ENCODE results near the gene GADL1. TPM values are rescaled to one million over a fixed set of nuclear protein-coding genes. Genes with fewer than 3 reads are reported as not detected.
A peak's percentile ranks its signal among the peaks of the same experiment; 100 is the strongest.

The GADL1 gene
- total RNA-seq, 1 donor = under 0.01 TPM

DNA sequence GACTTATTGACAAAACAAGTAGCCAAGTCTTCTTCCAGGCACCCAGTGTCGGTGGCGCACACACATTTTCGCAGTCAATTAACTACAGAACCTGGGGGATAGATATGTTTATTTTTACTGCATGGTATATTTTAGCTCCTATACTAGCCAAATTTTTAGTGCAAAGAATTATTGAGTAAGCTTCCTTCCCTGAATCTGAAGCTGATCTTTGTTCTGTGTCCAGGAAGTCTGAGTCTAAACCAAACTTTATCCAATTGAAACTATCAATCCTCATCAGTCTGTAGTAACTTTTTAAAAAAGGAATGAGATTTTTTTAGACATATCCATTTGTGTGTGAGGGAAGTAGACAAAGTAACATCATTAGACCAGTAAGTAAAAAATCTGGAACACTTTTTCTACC lies 133.1 kb downstream of the GADL1 start:
- DNase-seq (ENCODE audit: low read depth in 2 of 3, low spot score in 2 of 3) = no peak

DNA sequence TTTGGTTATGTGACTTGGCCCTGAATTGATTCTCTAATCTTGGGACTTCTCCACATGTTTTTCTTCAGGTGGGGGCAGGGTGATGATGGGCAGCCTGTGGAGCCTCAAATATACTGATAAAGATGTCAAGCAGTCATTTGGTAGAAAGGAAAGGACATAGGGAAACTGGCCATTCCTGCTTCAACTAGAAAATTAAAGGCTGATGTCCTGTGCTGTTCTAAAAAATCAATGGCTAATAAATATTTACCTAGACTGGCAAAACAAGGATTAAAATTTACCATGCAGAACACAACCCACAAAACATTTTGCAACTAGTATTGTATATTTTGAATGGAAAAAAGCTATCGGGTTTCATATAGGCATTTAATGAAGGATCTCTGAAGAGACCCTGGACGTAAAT lies 133.7 kb downstream of the GADL1 start:
- no peak for DNase-seq (ENCODE audit: low read depth in 2 of 3, low spot score in 2 of 3)

DNA sequence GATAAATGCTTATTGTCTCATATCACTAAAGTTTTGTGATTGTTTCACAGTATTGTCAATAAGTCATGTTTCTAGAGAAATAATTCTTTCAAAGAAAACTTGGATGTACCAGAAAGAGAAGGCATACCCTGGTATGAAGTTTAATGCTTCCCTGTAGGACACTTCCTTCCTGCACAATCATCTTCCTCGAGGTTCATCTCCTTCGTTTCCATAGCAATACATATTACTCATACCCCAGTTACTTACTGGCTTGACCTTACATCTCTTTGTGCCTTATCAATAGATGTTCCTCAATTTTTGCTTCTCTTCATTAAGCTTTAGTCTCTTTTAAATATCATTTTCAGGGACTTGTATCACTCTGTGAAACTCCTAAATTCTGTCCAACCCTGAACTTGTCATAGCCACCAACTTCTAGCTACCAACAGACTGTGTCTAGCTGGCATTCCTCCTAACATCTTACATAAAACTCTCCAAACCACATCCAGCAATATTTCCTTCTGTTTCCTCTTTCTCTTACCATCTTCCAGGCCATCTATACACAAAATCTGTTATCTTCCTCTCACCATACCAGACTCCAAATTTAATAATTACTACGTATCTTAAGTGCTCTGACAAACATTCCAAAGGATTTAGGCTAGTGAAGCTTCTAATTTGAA lies 134.3 kb downstream of the GADL1 start:
- peak in 1 of 3 donors; percentile 48 for DNase-seq (ENCODE audit: low read depth in 2 of 3, low spot score in 2 of 3)

DNA sequence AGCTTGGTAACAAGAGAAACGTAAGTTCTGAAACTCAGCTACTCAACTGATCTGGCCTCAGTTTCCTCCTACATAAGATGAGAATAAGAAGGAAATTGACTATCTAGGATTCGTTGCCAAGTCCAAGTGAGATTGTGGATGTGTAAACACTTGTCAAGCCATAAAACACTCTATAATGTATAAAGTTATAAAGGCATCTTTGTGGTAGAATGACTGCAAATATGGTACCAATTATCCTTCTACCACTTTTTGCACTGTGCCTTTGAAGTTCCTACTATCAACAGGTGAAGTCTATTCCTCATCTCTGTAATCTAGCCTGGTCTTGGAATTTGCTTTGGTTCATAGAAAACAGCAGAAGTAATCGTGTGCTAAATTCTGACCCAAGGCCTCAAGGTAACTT lies 138.2 kb downstream of the GADL1 start:
- DNase-seq (ENCODE audit: low read depth in 2 of 3, low spot score in 2 of 3) = no peak

DNA sequence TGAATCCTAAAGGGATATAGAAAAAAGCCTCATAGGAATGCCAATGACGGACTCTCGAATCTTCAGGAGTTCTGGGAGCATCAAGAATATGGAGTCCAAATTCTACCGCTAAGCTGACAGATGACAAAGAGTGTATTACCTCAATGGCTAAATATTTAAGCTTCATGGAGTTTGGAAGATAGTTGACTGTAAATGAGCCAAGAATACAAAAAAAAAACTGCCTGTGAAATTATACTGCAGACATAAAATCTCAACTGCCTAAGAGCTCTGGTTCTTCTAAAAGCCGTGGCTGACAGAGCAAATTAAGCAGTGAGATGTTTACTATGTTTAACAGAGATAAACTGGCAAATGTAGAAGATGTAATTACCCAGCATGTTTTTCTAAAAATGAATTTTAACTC lies 140.0 kb downstream of the GADL1 start:
- DNase-seq (ENCODE audit: low read depth in 2 of 3, low spot score in 2 of 3) = no peak

DNA sequence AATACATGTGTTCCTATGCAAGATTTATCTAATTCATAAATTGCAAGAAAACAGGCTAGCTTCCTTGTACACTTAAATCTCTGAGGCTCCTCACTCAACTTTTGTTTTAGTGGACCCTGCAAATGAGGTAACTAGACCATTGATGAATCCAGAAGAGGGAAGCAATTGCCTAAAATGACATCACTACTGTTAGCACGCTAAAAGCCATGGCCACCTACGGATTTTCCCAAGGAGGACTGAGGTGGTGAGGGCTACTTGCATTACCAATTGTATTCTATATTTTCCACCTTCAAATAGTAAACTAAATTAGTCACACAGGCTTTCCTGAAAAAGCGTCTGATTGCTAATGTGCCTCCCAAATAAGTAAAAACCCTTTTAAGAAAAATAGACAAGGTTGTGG lies 140.7 kb downstream of the GADL1 start:
- DNase-seq (ENCODE audit: low read depth in 2 of 3, low spot score in 2 of 3) = no peak

DNA sequence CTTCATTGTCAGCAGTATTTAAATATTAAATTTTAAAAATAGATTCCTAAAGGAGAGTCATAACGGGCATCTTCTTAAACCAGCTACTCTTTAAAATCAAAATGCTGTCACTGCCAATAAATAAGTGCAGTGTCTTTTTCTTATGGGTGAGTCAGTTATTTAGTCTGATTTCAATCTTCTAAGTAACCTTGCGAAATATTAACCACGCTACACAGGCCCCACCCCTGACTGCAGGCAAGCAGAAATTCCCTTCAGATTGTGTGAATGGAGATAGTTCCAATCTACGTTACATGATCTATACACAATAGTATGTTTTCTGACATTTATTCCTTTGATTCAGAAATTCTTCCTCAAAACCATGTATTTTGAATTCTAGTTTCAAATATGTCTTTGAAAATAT lies 141.5 kb downstream of the GADL1 start:
- no peak for DNase-seq (ENCODE audit: low read depth in 2 of 3, low spot score in 2 of 3)

DNA sequence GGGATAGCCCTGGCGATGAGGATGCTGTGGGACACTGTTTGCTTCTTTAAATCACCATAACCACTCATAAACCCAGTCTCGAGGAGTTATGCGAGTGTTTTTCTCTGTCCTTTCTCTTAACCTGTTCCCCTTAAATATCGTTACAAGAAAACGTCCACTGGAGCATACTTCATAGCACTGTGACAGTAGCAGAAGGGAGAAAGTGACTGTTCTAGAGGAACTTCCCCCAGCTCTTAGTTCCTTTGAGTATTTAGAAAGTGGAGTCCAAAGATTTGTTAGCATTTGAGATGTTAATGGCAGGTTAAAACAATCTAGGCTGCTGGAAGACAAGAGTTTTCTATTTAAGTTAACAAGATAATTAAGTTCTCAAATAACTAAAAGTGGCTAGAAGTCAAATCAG lies 142.0 kb downstream of the GADL1 start:
- DNase-seq (ENCODE audit: low read depth in 2 of 3, low spot score in 2 of 3) = no peak

DNA sequence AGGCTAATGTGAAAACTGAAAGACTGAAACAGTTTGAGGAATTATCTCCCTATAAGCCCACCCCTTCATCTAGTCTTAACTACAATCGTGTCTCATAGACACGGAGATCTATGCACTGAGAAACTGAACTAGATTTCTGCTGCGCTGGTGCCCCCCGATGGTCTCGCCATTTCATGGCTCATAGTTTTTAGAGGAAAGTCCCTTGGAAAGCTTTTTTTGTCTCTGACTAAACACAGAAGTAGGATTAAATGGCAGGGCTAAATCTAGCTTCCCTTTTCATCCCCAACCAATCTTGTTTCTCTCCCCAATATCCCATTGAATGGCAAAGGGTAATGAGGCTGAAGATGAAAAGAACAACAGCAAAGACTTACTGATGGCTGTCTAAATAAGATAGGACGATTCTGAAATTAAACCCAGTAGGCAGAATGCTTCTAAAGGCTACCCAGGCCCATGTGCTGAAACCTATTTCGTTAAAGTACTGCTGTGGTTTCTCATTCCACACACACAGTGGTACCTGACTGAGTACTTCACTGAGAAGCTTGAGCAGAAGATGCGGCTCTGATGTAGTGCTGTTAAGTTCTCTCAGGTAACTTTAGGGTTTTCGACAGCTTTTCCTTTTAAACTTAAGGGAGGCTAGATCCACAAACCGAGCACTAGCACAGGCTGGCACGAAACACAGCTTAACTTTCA lies 142.7 kb downstream of the GADL1 start:
- DNase-seq (ENCODE audit: low read depth in 2 of 3, low spot score in 2 of 3) = peak; percentile 19 to 67 (median 51)

DNA sequence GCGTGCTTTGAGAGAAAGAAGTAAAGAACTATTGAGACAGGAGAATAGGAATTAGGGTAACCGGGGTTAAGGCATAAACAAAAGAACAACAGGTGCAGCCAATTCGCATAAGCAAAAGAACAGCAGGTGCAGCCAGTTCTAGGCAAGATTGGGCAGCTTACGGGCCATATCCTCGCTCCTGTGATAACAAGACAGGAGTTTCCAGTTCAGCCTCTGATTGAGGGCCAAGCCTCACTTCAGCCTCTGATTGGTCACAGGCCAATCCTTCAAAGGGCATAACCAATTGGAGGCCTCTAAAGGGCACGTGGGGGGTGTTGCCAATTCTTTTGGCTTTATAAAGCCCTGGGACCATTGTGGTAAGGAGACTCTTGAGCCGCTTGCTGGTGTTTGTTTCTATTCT lies 143.5 kb downstream of the GADL1 start:
- DNase-seq (ENCODE audit: low read depth in 2 of 3, low spot score in 2 of 3) = no peak

DNA sequence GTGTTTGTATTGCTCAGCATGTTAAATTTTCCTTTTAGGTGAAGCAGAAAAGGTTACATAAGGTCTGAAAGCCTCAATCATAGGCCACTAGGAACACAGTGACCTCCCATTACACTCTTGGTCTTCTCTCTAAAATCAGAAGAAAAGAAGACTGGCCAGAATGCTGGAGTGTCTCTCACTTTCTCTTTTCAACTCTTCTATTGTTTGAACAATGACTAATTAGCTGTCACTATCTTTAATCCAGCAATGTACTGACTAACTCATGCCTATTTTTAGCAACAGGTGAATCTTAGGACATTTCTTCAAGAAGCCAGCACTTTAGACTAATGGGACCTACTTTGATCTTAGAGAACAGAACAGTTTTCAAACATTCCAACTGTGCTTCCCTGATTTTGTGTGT lies 145.2 kb downstream of the GADL1 start:
- no peak for DNase-seq (ENCODE audit: low read depth in 2 of 3, low spot score in 2 of 3)

DNA sequence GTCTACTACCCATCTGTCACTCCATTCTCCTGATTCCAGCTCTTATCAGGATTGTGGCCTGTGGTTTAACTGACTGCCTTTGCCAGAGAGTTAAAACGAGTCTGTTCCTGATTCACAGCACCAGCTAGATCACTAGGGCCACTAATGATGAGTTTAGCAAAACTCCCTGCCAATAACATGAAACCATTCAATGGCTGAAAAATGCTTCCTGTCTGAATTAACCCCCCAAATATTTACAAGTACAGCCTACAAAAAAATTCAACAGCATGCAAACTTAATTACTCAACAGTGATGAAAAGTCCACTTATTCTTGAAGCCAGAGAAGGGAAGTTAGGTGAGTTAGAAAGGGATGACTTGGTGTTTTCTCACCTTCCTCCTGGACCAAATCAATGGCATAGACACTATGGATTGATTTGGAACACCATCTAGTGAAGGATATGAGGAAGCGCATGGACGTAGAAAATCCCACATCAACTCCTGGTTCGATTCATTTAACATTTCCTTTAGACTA lies 146.6 kb downstream of the GADL1 start:
- DNase-seq (ENCODE audit: low read depth in 2 of 3, low spot score in 2 of 3) = peak in 2 of 3 donors; percentile 5 to 13

DNA sequence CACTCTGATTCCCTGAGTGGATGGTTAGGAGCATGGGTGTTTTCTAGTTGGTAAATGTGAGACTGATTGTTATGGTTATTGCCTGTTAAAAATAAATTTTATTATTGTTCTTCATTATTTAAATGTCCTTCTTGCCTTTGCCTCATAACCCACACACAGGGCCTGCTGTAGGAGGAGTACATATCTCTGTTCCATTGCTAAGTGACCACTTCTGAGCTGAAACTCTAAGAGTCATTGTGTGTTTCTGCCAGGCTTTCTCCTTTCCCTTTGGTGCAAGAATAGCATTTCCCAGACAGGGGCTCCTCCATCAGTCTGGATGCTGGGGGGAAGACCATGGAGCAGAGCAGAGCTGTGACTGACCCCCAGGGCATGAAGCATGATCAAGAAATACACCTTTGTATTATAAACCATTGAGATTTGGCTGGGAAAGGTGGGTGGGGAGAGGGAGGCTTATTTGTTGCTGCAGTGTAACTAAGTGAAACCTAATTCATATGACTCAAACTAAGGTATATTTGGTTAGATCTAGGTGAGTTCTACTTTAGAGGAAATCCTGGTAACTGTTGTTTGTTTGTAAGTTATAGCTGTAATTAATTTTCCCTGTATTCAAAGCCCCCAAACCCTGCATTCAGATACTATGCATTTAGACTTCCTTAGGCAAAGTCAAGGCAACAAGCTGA lies 150.7 kb downstream of the GADL1 start:
- DNase-seq (ENCODE audit: low read depth in 2 of 3, low spot score in 2 of 3) = no peak

DNA sequence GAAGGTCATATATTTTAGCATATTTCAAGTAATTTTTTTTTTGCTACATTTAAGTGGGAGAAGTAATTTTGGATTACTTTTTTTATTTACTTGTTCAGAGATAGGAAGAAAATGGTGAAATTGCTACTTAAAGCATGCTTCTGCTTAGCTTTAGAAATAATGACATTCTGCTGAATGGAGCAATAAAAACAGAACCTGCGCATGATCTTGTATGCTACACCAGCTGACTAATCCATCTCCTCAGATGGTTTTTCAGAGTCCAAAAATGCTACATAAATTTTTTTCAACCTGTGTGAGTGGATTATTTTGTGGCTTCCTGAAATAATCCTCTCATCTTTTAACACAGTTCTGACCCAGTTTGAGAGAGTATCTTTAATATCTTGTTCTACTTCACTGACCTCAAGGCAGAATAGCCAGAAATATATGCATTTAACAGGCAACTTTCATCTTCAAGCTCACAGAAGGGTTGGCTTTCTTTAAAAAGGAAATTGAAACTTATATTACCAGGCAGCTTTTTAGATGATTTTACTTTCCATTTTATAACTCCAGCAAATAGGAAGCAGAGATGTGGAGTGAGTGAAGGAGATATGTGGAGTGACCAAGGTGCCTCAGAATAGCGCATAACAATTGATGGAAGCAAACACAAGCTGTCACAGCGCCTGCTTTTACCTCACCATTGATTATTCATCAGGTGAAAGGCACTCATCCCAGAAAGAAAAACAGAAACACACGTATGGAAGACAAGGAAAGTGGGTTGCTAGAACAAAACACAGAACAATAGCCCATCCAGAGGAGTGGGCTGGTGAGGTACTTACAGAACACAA lies 151.5 kb downstream of the GADL1 start:
- DNase-seq (ENCODE audit: low read depth in 2 of 3, low spot score in 2 of 3) = no peak

DNA sequence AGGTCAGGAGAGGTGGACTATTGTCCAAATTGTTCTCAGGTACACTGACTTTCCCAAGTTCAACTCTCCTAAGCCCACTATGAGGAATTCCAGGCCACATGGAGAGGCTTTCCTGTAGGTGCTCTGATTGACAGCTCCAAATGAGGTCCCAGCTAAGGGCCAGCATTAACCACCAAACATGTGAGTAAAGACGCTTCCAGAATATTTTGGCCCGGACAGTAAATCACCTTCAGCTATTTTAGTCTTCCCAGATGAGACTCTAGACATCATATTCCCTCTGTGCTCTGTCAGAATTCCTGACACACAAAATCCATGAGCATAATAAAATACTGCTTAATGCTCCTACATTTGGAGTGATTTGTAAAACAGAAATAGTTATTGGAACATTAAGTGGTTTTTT lies 152.6 kb downstream of the GADL1 start:
- no peak for DNase-seq (ENCODE audit: low read depth in 2 of 3, low spot score in 2 of 3)

DNA sequence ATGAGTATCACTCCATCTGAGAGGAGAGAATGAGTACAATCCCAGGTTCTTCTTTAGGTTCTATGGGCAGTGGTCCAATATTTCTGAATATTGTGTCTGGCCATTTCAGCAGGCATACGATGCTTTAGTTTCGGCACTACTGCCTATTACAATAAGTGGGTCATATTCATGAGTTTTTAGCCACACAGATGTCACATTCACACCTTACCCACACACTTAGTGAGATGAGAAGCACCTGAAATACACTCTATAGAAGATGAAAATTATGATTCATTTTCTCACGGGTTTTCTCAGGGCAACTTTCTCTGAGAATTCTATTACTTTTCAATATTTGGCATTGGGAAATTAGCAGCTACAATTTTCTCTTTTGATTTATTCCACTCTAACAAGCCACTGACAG lies 155.9 kb downstream of the GADL1 start:
- DNase-seq (ENCODE audit: low read depth in 2 of 3, low spot score in 2 of 3) = no peak

DNA sequence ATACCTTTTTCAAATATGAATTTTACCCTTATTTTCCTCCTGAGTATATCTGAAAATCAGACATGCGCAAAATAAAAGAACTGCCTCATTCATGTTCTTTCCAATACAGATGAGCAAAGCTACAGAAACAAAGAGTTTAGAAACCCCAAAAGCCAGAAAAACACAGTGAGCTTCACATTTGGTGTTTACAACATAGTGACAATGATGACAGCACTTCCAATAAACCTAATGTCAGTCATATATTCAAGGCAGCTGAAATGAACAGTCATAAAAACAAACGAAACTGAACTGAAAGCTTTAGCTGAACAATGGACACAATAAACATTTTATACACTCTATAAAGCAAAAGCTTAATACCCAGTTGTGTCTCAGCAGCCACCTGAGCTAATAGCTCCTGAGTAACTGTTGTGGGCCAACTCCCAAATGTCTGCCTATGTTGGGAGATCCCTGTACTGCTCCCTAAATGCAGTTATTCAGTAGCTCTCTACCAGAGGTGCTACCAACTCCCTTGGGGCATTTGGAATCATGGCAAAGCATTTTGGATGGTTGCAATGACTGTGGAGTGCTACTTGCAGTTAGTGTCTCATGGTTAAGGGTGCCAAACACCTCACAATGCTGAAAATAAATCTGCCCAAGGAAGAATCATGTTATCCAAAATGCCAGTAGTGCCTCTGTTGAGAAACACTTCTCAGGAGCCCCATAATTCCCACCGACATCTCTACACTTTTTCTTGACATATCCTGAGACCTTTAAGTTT lies 156.5 kb downstream of the GADL1 start:
- no peak for DNase-seq (ENCODE audit: low read depth in 2 of 3, low spot score in 2 of 3)

DNA sequence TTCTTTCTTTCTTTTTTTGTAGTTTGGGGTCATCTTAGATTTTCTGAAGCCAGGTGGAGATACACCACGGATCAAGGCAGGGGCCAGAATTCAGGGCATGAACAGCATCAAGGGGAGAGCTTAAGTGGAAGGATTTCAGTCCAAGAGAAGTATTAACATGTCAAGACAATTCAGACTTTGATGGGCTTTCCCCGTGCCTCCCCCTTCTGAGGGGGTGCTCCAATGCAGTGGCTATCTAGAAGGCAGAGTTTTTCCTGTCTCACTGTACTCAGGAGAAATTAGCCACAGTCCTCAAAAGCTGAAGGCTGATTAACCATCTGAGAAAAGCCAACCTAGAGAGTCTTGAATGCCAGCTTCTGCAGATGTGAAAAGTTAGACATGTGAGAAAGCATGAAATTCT lies 160.8 kb downstream of the GADL1 start:
- DNase-seq (ENCODE audit: low read depth in 2 of 3, low spot score in 2 of 3) = no peak

DNA sequence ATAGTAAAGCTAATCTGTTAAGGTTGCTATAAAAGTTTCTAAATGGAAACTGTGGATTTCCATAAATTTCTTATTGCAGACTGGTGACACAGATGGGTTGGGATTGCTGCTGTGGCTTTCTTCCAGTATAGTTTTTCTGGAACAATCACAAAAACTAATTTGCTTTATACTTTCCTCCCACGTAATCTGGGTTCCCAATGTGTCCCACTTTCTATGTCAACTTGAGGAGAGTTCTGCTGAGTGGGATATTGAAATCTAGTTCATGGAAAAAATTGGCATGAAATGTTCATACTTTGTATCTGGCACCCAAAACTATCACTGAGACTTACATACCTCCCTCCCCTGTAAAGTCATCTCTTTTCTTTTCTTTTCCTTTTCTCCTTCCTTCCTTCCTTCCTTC lies 161.3 kb downstream of the GADL1 start:
- no peak for DNase-seq (ENCODE audit: low read depth in 2 of 3, low spot score in 2 of 3)

DNA sequence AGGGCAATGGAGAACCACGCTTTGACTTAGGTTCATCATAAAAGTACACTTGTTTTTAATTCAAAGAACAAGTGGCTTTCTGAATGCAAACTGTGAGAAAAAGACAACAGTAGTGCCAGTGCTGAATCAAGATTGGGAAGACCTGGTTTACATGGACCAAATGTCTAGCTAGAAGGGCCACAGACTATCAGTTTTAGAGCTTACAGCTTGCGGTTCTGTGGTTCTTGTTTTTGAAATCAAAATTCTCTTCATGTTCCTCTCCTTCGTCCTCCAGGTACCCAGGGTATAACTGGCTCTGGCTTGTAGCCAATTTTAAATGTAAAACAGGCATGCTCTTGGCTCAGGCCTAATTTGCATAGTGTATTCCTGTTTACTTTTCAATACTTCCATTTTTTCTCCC lies 163.5 kb downstream of the GADL1 start:
- no peak for DNase-seq (ENCODE audit: low read depth in 2 of 3, low spot score in 2 of 3)
